ENCODE results near the gene SUSD5. TPM values are rescaled to one million over a fixed set of nuclear protein-coding genes. Genes with fewer than 3 reads are reported as not detected.
"Not testable (repeated sequence)": the region's sequence is repeated elsewhere in the genome, so short reads cannot be mapped to it uniquely, and the experiment has no call there.

SUSD5 gene
- total RNA-seq, 1 experiment from 2014 or later = not detected

GRCh38 chr3:33111581-33111980 lies 107.0 kb downstream of the SUSD5 start:
- Histone ChIP-seq H3K4me2 (ENCODE audit: low read length) (no peak overlapping the region), H3K4me1 (ENCODE audit: insufficient read depth, low read length) (peaks cover 24% of the 10 kb centered on the region), H3K9me2 (replicated peaks; ENCODE audit: low read length) (no peaks in the 10 kb centered on the region), H3K27ac (ENCODE audit: low read length) (no peak overlapping the region), H3K36me3 (ENCODE audit: low read depth, low read length) (no peaks in the 10 kb centered on the region), H2AFZ (ENCODE audit: low read length) (no peak overlapping the region), H3K4me3 (ENCODE audit: low read length) (no peak overlapping the region), H3K9me3 (ENCODE audit: low read length) (no peaks in the 10 kb centered on the region), H3F3A (ENCODE audit: low read length, unreplicated experiment) (no peaks in the 10 kb centered on the region), H3K9ac (ENCODE audit: low read length) (no peak overlapping the region), H4K20me1 (ENCODE audit: low read length) (no peaks in the 10 kb centered on the region), H3K79me2 (ENCODE audit: low read length) (peaks cover 22% of the 10 kb centered on the region), H3K27me3 (ENCODE audit: low read length) (no peaks in the 10 kb centered on the region)
- intact Hi-C loops (cut with micrococcal nuclease) = loop anchor here (10.0 kb wide), 1 partner anchor 683 kb away; the partner anchor contains the start of gene PDCD6IP
- ChIA-PET CTCF (no interaction called here), POLR2A (ENCODE audit: unreplicated experiment) (no interaction called here)
- DNase-seq (no peak), ATAC-seq (no peak)
- no TSS peak for BruUV-seq (replicated peaks)
- TF ChIP-seq EZH2phosphoT487 (IDR thresholded peaks at IDR 0.05; ENCODE audit: borderline replicate concordance, low read length) (no peak), EZH2 (IDR thresholded peaks at IDR 0.05; ENCODE audit: low read length, unreplicated experiment) (no peak), CTCF (conservative IDR thresholded peaks at IDR 0.05; ENCODE audit: low read depth, low read length) (no peak)

- BruUV-seq (replicated peaks) = not testable (repeated sequence)
Measured at GRCh38 chr3:33106854-33107253, 111.8 kb downstream of the SUSD5 start.

GRCh38 chr3:33105341-33105948 lies 113.2 kb downstream of the SUSD5 start:
- no peaks in the 10 kb centered on the region for H3K79me2 ChIP-seq (ENCODE audit: low read length)
- DNase-seq (no peak), ATAC-seq (no peak)
- H3K4me3 ChIP-seq (ENCODE audit: low read length) = no peak overlapping the region
- ChIA-PET CTCF (interaction anchor here (0.6 to 0.7 kb wide), 3 partner anchors 26 to 632 kb away, joined by 3 to 4 read pairs (median 3); no protein-coding TSS in a partner anchor), POLR2A (ENCODE audit: unreplicated experiment) (no interaction called here)
- no peaks in the 10 kb centered on the region for H3K27me3 ChIP-seq (ENCODE audit: low read length)
- H3F3A ChIP-seq (ENCODE audit: low read length, unreplicated experiment) = no peaks in the 10 kb centered on the region
- no peaks in the 10 kb centered on the region for H4K20me1 ChIP-seq (ENCODE audit: low read length)
- TF ChIP-seq EZH2 (IDR thresholded peaks at IDR 0.05; ENCODE audit: low read length, unreplicated experiment) = no peak
- no peak overlapping the region for H2AFZ ChIP-seq (ENCODE audit: low read length)
- no peaks in the 10 kb centered on the region for H3K4me1 ChIP-seq (ENCODE audit: insufficient read depth, low read length)
- intact Hi-C loops (cut with micrococcal nuclease) = no loop called here
- H3K9me3 ChIP-seq (ENCODE audit: low read length) = no peaks in the 10 kb centered on the region
- H3K36me3 ChIP-seq (ENCODE audit: low read depth, low read length) = no peaks in the 10 kb centered on the region
- H3K4me2 ChIP-seq (ENCODE audit: low read length) = no peak overlapping the region
- H3K27ac ChIP-seq (ENCODE audit: low read length) = no peak overlapping the region
- BruUV-seq (replicated peaks) = no TSS peak
- no peaks in the 10 kb centered on the region for H3K9me2 ChIP-seq (replicated peaks; ENCODE audit: low read length)
- no peak overlapping the region for H3K9ac ChIP-seq (ENCODE audit: low read length)

More at GRCh38 chr3:33106854-33107253, 111.8 kb downstream of the SUSD5 start:
- intact Hi-C loops (cut with micrococcal nuclease); H3K9me2 ChIP-seq (replicated peaks; ENCODE audit: low read length); ATAC-seq; H3K27ac ChIP-seq (ENCODE audit: low read length); H3K9me3 ChIP-seq (ENCODE audit: low read length); POLR2A ChIA-PET (ENCODE audit: unreplicated experiment); H4K20me1 ChIP-seq (ENCODE audit: low read length); CTCF ChIA-PET; H3K27me3 ChIP-seq (ENCODE audit: low read length); H2AFZ ChIP-seq (ENCODE audit: low read length); DNase-seq; H3K79me2 ChIP-seq (ENCODE audit: low read length); H3K4me3 ChIP-seq (ENCODE audit: low read length); H3F3A ChIP-seq (ENCODE audit: low read length, unreplicated experiment); H3K36me3 ChIP-seq (ENCODE audit: low read depth, low read length); H3K4me1 ChIP-seq (ENCODE audit: insufficient read depth, low read length); H3K4me2 ChIP-seq (ENCODE audit: low read length); H3K9ac ChIP-seq (ENCODE audit: low read length): not testable (repeated sequence)

- H3K9me3 ChIP-seq (ENCODE audit: low read length) = no peaks in the 10 kb centered on the region
- H3K79me2 ChIP-seq (ENCODE audit: low read length) = no peaks in the 10 kb centered on the region
- H3K36me3 ChIP-seq (ENCODE audit: low read depth, low read length) = no peaks in the 10 kb centered on the region
- ChIA-PET CTCF (no interaction called here), POLR2A (ENCODE audit: unreplicated experiment) (interaction anchor here (0.6 kb wide), 1 partner anchor 8 kb away, joined by 3 read pairs; no protein-coding TSS in a partner anchor)
- H3K27me3 ChIP-seq (ENCODE audit: low read length) = no peaks in the 10 kb centered on the region
- no peak overlapping the region for H3K9ac ChIP-seq (ENCODE audit: low read length)
- H3K4me2 ChIP-seq (ENCODE audit: low read length) = no peak overlapping the region
- DNase-seq = no peak
- no peak overlapping the region for H3K27ac ChIP-seq (ENCODE audit: low read length)
- no peaks in the 10 kb centered on the region for H3F3A ChIP-seq (ENCODE audit: low read length, unreplicated experiment)
- no peaks in the 10 kb centered on the region for H4K20me1 ChIP-seq (ENCODE audit: low read length)
- ATAC-seq = no peak
- H3K4me1 ChIP-seq (ENCODE audit: insufficient read depth, low read length) = no peaks in the 10 kb centered on the region
- TF ChIP-seq EZH2phosphoT487 (IDR thresholded peaks at IDR 0.05; ENCODE audit: borderline replicate concordance, low read length) = no peak
- TF ChIP-seq CTCF (conservative IDR thresholded peaks at IDR 0.05; ENCODE audit: low read depth, low read length) = no peak
- no peak for TF ChIP-seq EZH2 (IDR thresholded peaks at IDR 0.05; ENCODE audit: low read length, unreplicated experiment)
- no peak overlapping the region for H3K4me3 ChIP-seq (ENCODE audit: low read length)
- no TSS peak for BruUV-seq (replicated peaks)
- no peak overlapping the region for H2AFZ ChIP-seq (ENCODE audit: low read length)
- intact Hi-C loops (cut with micrococcal nuclease) = no loop called here
- H3K9me2 ChIP-seq (replicated peaks; ENCODE audit: low read length) = no peaks in the 10 kb centered on the region
Measured at GRCh38 chr3:33104803-33105202, 113.8 kb downstream of the SUSD5 start.

Measured in PC-3 (cell line).